Fibroblast of lung (primary cell): ENCODE measurements around the gene PNLDC1. TPM values are rescaled to one million over a fixed set of nuclear protein-coding genes. Genes with fewer than 3 reads are reported as not detected.

Experiments
- DNase-seq, 2 donors: peaks; one replicate each; pipeline versions ENCODE4 v3.0.0 to v3.0.0-alpha.2; 2010; ENCODE audit warnings: low read depth in 2 of 2
- H2AFZ ChIP-seq: 2 replicates; pipeline ENCODE4 v1.5.1; 2012; ENCODE audit warnings: low read length, control low read depth, inconsistent platforms
- H3K27ac ChIP-seq: 2 replicates; pipeline ENCODE4 v1.5.1; 2011; ENCODE audit warnings: low read length, control low read depth; ENCODE audit not compliant: insufficient read depth
- H3K27me3 ChIP-seq: 2 replicates; pipeline ENCODE4 v1.5.1; 2011; ENCODE audit warnings: mild to moderate bottlenecking, low read length; ENCODE audit not compliant: control insufficient read depth, insufficient read depth
- H3K36me3 ChIP-seq: 2 replicates; pipeline ENCODE4 v1.5.1; 2011; ENCODE audit warnings: low read length; ENCODE audit not compliant: control insufficient read depth, insufficient read depth
- H3K4me1 ChIP-seq: 2 replicates; pipeline ENCODE4 v1.5.1; 2011; ENCODE audit warnings: low read length; ENCODE audit not compliant: control insufficient read depth, insufficient read depth; ENCODE audit errors: extremely low read depth
- H3K4me2 ChIP-seq: 2 replicates; pipeline ENCODE4 v1.5.1; 2011; ENCODE audit warnings: low read length, control low read depth; ENCODE audit not compliant: insufficient read depth; ENCODE audit errors: extremely low read depth
- H3K4me3 ChIP-seq, 4 experiments: fragments of 200-600 bp in 1 of 4; sonication (generic) in 1 of 4; replicated peaks in 1 of 4; 2 replicates each; pipeline ENCODE4 v1.5.1; 2011 to 2016; ENCODE audit warnings: low read length in 4 of 4, low read depth in 3 of 4, mild to moderate bottlenecking in 3 of 4, control low read depth in 2 of 4, inconsistent platforms in 1 of 4, mixed read lengths in 1 of 4; ENCODE audit not compliant: insufficient read depth in 1 of 4; ENCODE audit errors: control extremely low read depth in 1 of 4
- H3K79me2 ChIP-seq: 2 replicates; pipeline ENCODE4 v1.5.1; 2012; ENCODE audit warnings: mild to moderate bottlenecking, low read length, inconsistent platforms; ENCODE audit not compliant: control insufficient read depth, insufficient read depth
- H3K9ac ChIP-seq: 2 replicates; pipeline ENCODE4 v1.5.1; 2011; ENCODE audit warnings: mild to moderate bottlenecking, low read length, control low read depth; ENCODE audit not compliant: insufficient read depth
- H3K9me3 ChIP-seq: 2 replicates; pipeline ENCODE4 v1.5.1; 2012; ENCODE audit warnings: low read depth, low read length; ENCODE audit not compliant: control insufficient read depth, insufficient read depth
- H4K20me1 ChIP-seq: 2 replicates; pipeline ENCODE4 v1.5.1; 2011; ENCODE audit warnings: low read length; ENCODE audit not compliant: control insufficient read depth, insufficient read depth; ENCODE audit errors: extremely low read depth
- EZH2 ChIP-seq: IDR thresholded peaks from 2 replicates; pipeline ENCODE4 v1.5.1; 2012; ENCODE audit warnings: low read length, control low read depth, mild to moderate bottlenecking; ENCODE audit errors: missing control alignments
- polyA plus RNA-seq, 2 donors: library from polyadenylated mRNA; depleted of rRNA in 1 of 2; stranded (reverse) in 1 of 2; unstranded in 1 of 2; fragments of >200 nt; gene quantifications; 2 replicates each; pipeline ENCODE4 v1.2.1, GENCODE V29; 2011 to 2012; ENCODE audit warnings: missing spikeins in 1 of 2
- total RNA-seq: library from RNA; depleted of rRNA; stranded (reverse); fragments of >200 nt; gene quantifications from 2 replicates; pipeline ENCODE4 v1.2.1, GENCODE V29; 2014
- TF ChIP-seq, protein P1 (sequence below), 2 donors: IDR thresholded peaks in 1 of 2; conservative IDR thresholded peaks in 1 of 2; 1 replicate in 1 of 2; 2 replicates in 1 of 2; pipeline ENCODE4 v1.5.1; 2011 to 2012; ENCODE audit warnings: low read length in 2 of 2, control low read depth in 1 of 2, inconsistent platforms in 1 of 2, low read depth in 1 of 2, mild to moderate bottlenecking in 1 of 2

PNLDC1 gene
- total and polyA plus RNA-seq, 2 donors (not counting 1 experiment from before 2014, with no cell fraction given): not detected

- DNase-seq: no peak
- H3K4me3 ChIP-seq: no peak overlapping the region
- TF ChIP-seq, protein P1, sequence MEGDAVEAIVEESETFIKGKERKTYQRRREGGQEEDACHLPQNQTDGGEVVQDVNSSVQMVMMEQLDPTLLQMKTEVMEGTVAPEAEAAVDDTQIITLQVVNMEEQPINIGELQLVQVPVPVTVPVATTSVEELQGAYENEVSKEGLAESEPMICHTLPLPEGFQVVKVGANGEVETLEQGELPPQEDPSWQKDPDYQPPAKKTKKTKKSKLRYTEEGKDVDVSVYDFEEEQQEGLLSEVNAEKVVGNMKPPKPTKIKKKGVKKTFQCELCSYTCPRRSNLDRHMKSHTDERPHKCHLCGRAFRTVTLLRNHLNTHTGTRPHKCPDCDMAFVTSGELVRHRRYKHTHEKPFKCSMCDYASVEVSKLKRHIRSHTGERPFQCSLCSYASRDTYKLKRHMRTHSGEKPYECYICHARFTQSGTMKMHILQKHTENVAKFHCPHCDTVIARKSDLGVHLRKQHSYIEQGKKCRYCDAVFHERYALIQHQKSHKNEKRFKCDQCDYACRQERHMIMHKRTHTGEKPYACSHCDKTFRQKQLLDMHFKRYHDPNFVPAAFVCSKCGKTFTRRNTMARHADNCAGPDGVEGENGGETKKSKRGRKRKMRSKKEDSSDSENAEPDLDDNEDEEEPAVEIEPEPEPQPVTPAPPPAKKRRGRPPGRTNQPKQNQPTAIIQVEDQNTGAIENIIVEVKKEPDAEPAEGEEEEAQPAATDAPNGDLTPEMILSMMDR (conservative IDR thresholded peaks at IDR 0.05 in 1 of 2, IDR thresholded peaks at IDR 0.05 in 1 of 2; ENCODE audit: low read depth in 1 of 2, low read length in 2 of 2): no peak
- TF ChIP-seq EZH2: no peak
These were observed 53.7 kb downstream of the PNLDC1 start for GRCh38 chr6:159853754-159854153.

DNA sequence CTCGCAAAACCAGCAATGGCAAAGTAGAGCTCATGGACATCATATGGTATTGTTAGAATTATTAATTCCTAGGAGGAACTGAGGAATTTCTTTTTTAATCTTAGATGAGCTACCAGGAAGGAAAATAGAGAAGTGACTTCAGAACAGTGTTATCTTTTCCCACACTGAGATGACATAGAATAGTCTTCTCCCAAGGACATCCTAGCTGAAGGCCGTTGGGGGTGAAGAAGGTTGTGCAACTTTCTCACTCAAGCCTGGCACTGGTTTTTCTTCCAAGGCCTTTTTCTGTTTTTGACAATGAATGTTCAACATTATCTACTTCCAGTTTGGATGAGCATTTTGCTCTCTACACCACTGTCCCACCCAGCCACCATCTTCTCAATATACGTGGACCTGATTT is 54.9 kb downstream of the PNLDC1 start:
- no peaks in the 10 kb centered on the region for H3K27me3 ChIP-seq
- no peaks in the 10 kb centered on the region for H3K79me2 ChIP-seq
- H3K9ac ChIP-seq: no peak overlapping the region
- no peaks in the 10 kb centered on the region for H3K9me3 ChIP-seq
- H3K4me1 ChIP-seq: no peaks in the 10 kb centered on the region
- no peak overlapping the region for H3K4me3 ChIP-seq
- no peaks in the 10 kb centered on the region for H3K36me3 ChIP-seq
- H4K20me1 ChIP-seq: no peaks in the 10 kb centered on the region
- TF ChIP-seq EZH2: no peak
- TF ChIP-seq, protein P1 (conservative IDR thresholded peaks at IDR 0.05 in 1 of 2, IDR thresholded peaks at IDR 0.05 in 1 of 2; ENCODE audit: low read depth in 1 of 2, low read length in 2 of 2): no peak
- H2AFZ ChIP-seq: no peak overlapping the region
- no peak for DNase-seq
- no peak overlapping the region for H3K27ac ChIP-seq
- H3K4me2 ChIP-seq: no peak overlapping the region

More at GRCh38 chr6:159853754-159854153, 53.7 kb downstream of the PNLDC1 start:
- Histone ChIP-seq H3K27ac (no peak overlapping the region), H3K4me1 (no peaks in the 10 kb centered on the region), H3K27me3 (no peaks in the 10 kb centered on the region), H4K20me1 (no peaks in the 10 kb centered on the region), H3K36me3 (no peaks in the 10 kb centered on the region), H3K4me2 (no peak overlapping the region), H2AFZ (no peak overlapping the region), H3K79me2 (no peaks in the 10 kb centered on the region), H3K9ac (no peak overlapping the region), H3K9me3 (no peaks in the 10 kb centered on the region)

GRCh38 chr6:159858259-159858658 is 58.2 kb downstream of the PNLDC1 start:
- Histone ChIP-seq H3K9ac (no peak overlapping the region), H3K4me3 (no peak overlapping the region), H3K27me3 (no peaks in the 10 kb centered on the region), H3K4me1 (no peaks in the 10 kb centered on the region), H3K4me2 (no peak overlapping the region), H2AFZ (no peak overlapping the region), H3K9me3 (no peaks in the 10 kb centered on the region), H3K36me3 (no peaks in the 10 kb centered on the region), H4K20me1 (no peaks in the 10 kb centered on the region), H3K27ac (no peak overlapping the region), H3K79me2 (no peaks in the 10 kb centered on the region)
- DNase-seq: no peak
- TF ChIP-seq, protein P1 (conservative IDR thresholded peaks at IDR 0.05 in 1 of 2, IDR thresholded peaks at IDR 0.05 in 1 of 2; ENCODE audit: low read depth in 1 of 2, low read length in 2 of 2): no peak
- no peak for TF ChIP-seq EZH2
